ENCODE data around the gene SMC6. TPM values are rescaled to one million over a fixed set of nuclear protein-coding genes. Genes with fewer than 3 reads are reported as not detected.

SMC6 gene
- total RNA-seq, 2 donors from 2014 or later = 6.1 to 12.2 TPM

DNA sequence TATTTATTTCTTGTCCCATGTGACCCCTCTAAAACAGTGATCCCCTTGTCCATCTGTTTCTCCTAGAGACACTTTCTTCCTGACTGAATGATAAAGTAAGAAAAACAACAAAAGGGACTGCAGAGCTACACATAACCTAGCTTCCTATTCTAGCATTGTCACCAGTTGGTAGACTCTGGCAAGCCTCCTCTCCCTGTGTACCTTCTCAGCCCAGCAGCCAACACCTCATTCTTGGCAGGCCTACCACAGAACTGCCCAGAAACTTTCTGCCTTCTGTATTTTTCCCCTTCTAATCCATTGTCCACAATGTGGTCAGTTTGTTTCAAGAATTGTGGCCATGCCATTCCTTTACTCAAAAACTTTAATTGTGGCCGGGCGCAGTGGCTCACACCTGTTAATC is 13.4 kb downstream of the SMC6 start:
- no peak for DNase-seq (ENCODE audit: low spot score)
- H3K4me1 ChIP-seq = no peaks in the 10 kb centered on the region
- H3K36me3 ChIP-seq = peaks cover 36% of the 10 kb centered on the region

GRCh38 chr2:17736989-17737388 is 16.6 kb downstream of the SMC6 start:
- TF ChIP-seq, protein P1, sequence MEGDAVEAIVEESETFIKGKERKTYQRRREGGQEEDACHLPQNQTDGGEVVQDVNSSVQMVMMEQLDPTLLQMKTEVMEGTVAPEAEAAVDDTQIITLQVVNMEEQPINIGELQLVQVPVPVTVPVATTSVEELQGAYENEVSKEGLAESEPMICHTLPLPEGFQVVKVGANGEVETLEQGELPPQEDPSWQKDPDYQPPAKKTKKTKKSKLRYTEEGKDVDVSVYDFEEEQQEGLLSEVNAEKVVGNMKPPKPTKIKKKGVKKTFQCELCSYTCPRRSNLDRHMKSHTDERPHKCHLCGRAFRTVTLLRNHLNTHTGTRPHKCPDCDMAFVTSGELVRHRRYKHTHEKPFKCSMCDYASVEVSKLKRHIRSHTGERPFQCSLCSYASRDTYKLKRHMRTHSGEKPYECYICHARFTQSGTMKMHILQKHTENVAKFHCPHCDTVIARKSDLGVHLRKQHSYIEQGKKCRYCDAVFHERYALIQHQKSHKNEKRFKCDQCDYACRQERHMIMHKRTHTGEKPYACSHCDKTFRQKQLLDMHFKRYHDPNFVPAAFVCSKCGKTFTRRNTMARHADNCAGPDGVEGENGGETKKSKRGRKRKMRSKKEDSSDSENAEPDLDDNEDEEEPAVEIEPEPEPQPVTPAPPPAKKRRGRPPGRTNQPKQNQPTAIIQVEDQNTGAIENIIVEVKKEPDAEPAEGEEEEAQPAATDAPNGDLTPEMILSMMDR (IDR thresholded peaks at IDR 0.05) = no peak
- Histone ChIP-seq H3K9me3 (no peaks in the 10 kb centered on the region), H3K4me3 (no peak overlapping the region)

More for the DNA sequence above, 13.4 kb downstream of the SMC6 start:
- TF ChIP-seq, protein P1 (IDR thresholded peaks at IDR 0.05) = no peak
- Histone ChIP-seq H3K9me3 (no peaks in the 10 kb centered on the region), H3K27me3 (no peaks in the 10 kb centered on the region), H3K27ac (no peak overlapping the region), H3K4me3 (no peak overlapping the region)

DNA sequence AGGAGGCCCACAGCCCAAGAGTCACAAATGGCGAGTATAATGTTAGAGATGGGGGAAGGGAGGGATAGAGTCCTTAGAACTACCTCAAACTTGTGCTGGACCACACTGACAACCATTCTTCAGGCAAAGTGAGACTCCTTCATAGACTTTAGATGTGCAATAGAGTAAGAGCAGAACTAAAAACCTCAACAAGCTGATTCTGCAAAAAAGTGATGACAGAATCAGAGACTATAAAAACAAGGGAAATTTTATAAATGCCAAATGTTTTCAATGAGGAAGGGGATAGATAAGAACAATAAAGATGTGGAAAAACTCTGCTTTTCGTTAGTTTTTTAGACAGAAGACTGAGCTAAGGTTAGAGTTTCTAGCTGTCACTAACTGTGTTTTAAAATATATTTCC is 17.7 kb downstream of the SMC6 start:
- no peaks in the 10 kb centered on the region for H3K9me3 ChIP-seq
- H3K27me3 ChIP-seq = no peaks in the 10 kb centered on the region
- H3K36me3 ChIP-seq = peaks cover 62% of the 10 kb centered on the region
- no peak overlapping the region for H3K4me3 ChIP-seq
- H3K27ac ChIP-seq = no peak overlapping the region
- TF ChIP-seq, protein P1 (IDR thresholded peaks at IDR 0.05) = no peak
- H3K4me1 ChIP-seq = peaks cover 0 to 8% of the 10 kb centered on the region in 2 donors
- no peak for DNase-seq (ENCODE audit: low spot score)

More at GRCh38 chr2:17736989-17737388, 16.6 kb downstream of the SMC6 start:
- H3K36me3 ChIP-seq = peaks cover 52% of the 10 kb centered on the region
- no peaks in the 10 kb centered on the region for H3K27me3 ChIP-seq
- peak overlapping the region in 1 of 2 donors; percentile 19 for H3K27ac ChIP-seq
- DNase-seq (ENCODE audit: low spot score) = no peak
- H3K4me1 ChIP-seq = peaks cover 0 to 8% of the 10 kb centered on the region in 2 donors

GRCh38 chr2:17733599-17733998 is 20.0 kb downstream of the SMC6 start:
- no peak overlapping the region for H3K4me3 ChIP-seq
- H3K9me3 ChIP-seq = no peaks in the 10 kb centered on the region
- DNase-seq (ENCODE audit: low spot score) = no peak
- no peak overlapping the region for H3K27ac ChIP-seq
- TF ChIP-seq, protein P1 (IDR thresholded peaks at IDR 0.05) = no peak
- peaks cover 0 to 8% of the 10 kb centered on the region in 2 donors for H3K4me1 ChIP-seq
- H3K27me3 ChIP-seq = no peaks in the 10 kb centered on the region
- H3K36me3 ChIP-seq = peaks cover 61% of the 10 kb centered on the region

- no peak for DNase-seq (ENCODE audit: low spot score)
- Histone ChIP-seq H3K27ac (no peak overlapping the region), H3K27me3 (no peaks in the 10 kb centered on the region), H3K4me3 (no peak overlapping the region), H3K36me3 (peaks cover 46% of the 10 kb centered on the region), H3K4me1 (peaks cover 0 to 8% of the 10 kb centered on the region in 2 donors), H3K9me3 (no peaks in the 10 kb centered on the region)
- TF ChIP-seq, protein P1 (IDR thresholded peaks at IDR 0.05) = no peak
Observed at GRCh38 chr2:17729880-17730279, 23.7 kb downstream of the SMC6 start.

DNA sequence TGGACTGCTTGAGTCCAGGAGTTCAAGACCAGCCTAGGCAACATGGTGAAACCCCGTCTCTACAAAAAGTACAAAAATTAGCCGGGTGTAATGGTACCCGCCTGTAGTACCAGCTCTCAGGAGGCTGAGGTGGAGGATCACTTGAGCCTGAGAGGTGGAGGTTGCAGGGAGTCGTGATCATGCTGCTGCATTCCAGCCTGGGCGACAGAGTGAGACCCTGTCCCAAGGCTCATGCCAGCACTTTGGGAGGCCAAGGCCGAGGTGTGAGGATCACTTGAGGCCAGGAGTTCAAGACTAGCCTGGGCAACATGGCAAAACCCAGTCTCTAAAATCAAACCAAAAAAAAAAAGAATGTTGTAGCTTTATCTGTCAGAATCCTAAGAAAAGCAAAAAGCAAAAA is 25.4 kb downstream of the SMC6 start:
- Histone ChIP-seq H3K9me3 (no peaks in the 10 kb centered on the region), H3K27me3 (no peaks in the 10 kb centered on the region), H3K27ac (no peak overlapping the region), H3K4me3 (no peak overlapping the region), H3K36me3 (peaks cover 49% of the 10 kb centered on the region), H3K4me1 (no peaks in the 10 kb centered on the region)
- TF ChIP-seq, protein P1 (IDR thresholded peaks at IDR 0.05) = no peak
- no peak for DNase-seq (ENCODE audit: low spot score)
